Activated CD4-positive, CD25-positive, alpha-beta regulatory T cell treated with anti-CD3 and anti-CD28 coated beads, Interleukin-2, amount 50 U/mL, for 16 hours (primary cell): ENCODE measurements around the gene NR1D2.
"Not testable (repeated sequence)": the region's sequence is repeated elsewhere in the genome, so short reads cannot be mapped to it uniquely, and the experiment has no call there.

Experiments
- DNase-seq: peaks from one replicate; pipeline ENCODE4 v3.0.0-alpha.2; 2020; ENCODE audit warnings: low read depth, low spot score

NR1D2 gene

DNA sequence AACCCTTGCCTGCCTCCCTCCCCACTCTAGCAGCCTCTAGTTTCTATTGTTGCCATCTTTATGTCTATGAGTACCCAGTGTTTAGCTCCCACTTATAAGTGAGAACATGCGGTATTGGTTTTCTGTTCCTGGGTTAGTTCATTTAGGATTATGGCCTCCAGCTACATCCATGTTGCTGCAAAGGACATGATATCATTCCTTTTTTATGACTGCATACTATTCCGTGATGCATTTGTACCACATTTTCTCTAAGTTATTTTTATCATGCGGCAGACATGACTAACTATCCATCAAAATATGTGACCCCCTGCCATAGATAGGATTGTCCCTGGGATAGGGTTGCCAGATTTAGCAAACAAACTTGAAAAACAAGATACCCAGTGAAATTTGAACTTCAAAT lies 58.4 kb downstream of the NR1D2 start:
- DNase-seq = no peak

DNA sequence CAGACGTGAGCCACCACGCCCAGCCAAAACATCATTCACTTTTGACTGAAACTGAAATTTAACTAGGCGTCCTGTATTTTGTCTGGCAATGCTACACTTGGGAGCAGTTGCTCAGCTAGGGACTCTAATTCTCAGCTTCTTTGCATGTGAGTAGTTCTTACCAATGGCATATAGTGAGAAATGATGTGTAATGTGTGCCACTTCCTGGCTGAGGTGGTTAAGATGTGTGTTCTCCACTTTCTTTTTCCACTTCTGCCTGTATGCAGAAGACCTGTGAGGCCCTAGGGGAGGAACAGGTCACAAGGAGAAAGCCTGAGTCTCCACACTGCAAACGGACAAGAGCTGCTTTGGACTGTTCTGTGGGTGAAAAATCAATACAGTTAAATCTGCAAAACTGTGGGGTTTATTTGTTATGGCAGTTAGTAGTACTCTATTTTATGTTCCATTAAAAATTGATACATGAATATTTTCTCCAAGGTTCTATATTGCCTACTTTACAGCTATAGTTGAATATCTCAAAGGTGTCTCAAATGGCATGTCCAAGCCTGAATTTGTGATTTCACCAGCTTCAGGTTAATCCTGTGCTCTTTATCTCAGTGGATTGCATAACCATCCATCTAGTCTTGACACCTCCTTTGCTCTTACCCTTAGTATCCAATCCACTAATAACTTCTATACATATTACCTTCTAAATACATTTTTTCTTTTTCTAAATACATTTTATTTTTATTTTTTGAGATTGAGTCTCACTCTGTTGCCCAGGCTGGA lies 59.3 kb downstream of the NR1D2 start:
- DNase-seq = no peak

DNA sequence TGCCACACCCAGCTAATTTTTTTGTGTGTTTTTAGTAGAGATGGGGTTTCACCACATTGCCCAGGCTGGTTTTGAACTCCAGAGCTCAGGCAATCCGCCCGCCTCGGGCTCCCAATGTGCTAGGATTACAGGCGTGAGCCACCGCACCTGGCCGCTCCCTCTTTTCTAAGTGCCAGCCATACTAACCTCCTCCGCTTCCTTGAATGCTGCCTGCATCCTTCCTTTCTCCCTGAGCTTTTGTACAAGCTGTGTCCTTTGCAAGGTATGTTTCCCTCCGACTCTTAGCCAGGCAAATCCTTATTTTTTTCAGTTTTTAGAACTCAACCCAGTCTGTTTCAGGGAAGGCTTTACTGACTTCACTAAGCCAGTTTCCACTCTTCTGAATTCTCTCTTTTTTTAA lies 60.6 kb downstream of the NR1D2 start:
- no peak for DNase-seq

DNA sequence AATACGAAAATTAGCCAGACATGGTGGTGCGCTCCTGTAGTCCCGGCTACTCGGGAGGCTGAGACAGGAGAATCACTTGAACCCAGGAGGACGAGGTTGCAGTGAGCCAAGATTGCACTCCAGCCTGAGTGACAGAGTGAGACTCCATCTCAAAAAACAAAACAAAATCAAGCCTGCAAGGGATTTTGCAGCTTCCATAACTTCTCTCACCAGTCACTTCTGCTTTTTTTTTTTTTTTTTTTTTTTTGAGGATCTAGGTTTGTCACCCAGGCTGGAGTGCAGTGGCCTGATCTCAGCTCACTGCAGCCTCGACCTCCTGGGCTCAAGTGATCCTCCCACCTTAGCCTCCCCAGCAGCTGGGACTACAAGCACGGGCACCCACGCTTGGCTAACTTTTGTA lies 65.7 kb downstream of the NR1D2 start:
- not testable (repeated sequence) for DNase-seq

DNA sequence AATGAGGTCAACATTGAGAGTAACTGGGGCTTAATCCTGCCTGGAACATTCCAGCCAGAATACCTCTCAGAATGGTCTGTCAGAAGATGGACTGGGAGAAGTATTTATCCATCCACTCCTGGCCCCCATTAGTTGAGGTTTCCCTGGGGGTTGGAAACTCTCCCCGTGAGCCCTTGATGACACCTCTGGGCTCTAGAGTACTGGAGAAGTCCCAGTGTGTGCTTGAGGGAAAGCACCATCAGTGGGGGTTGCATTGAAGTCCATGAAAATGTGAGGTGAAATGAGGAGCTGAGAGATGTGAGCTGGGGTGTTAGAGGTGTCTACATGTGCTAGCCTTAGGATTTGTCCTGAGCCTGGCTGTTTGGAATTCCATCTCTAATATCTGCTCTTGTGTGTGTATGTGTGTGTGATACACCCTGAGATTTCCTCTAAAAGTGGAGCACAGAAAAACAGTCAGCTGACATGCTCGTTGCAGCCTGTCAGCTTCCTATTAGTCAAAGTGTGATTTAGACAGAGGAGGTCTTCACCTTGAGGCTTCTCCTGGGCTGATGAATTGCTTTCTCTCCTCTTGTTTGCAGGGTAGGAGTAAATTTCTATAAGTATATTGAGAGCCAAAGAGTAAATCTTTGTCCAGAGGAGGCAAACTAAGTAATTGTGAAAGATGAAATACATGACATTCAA lies 67.6 kb downstream of the NR1D2 start:
- DNase-seq = no peak

DNA sequence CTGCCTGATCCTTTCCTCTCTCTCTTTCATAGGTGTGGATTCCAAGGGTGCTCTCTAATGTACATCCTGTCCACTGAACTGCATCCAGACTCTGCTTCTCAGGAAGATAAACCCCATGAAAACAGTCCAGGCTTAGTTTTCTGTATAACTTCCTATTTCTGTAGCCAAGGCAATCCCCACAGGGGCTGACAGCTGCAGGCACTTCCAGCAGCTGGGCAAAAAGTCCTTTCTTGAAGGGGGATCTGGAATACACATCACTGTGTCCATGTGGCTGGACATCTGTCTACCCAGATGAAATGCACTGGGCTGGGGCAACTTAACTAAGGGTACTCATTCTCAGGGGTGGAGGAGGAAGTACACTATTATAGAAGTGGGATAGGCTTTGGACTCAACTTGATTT lies 72.2 kb downstream of the NR1D2 start:
- no peak for DNase-seq

DNA sequence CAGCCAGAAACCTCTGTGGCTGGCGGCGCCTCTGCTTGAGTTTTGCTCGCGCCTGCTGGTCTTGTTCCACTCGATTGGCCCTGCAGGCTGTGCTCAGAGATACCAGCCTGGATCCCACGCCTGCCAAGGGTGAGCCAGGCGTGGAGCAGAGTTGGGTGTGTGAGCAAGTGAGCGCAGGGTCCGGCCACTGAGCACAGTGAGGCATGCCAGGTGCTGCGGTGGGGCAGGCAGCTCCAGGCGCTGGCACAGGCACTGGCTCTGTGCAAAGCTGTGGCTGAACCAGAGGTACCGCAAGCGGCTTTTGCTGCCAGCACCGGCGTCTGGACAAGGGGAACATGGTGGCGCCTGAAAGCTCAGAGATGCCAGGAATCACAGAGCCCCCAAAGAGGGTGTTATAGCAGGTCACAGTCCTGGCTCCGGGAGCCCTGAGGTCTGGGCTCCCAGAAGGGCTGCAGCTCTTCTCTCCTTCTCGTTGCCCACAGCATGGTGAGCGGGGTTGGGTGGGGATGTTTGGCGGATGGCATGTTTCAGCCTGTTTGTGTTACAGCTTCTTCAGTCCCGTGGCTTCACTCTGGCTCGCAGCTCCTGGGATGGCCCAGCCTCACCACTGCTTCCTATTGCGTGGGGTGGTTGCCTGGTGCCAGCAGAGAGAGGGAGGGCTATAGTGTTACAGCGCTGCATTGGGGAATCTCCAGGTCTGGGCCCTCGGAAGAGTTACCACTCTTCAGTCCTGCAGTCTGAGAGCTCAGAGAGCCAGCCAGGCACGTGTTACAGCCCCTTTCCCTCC lies 73.9 kb downstream of the NR1D2 start:
- no peak for DNase-seq

DNA sequence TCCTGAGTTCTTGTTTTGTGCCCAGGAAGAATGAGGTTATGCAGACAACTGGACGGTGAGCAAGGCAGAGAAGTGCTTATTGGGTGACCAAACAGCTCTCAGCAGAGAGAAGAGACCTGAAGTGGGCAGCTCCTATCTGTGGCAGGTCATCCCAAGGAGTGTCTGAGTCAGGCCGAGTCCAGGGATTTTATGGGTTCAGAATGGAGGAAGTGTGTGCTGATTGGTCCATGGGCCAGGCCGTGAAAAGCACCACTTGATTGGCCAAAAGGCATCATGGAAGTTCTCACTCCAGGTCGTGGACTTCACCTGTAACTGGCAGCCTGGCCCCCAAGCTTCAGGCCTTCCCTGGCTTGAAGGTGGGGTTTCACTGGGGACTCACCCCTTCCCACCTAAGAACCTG lies 74.5 kb downstream of the NR1D2 start:
- no peak for DNase-seq

DNA sequence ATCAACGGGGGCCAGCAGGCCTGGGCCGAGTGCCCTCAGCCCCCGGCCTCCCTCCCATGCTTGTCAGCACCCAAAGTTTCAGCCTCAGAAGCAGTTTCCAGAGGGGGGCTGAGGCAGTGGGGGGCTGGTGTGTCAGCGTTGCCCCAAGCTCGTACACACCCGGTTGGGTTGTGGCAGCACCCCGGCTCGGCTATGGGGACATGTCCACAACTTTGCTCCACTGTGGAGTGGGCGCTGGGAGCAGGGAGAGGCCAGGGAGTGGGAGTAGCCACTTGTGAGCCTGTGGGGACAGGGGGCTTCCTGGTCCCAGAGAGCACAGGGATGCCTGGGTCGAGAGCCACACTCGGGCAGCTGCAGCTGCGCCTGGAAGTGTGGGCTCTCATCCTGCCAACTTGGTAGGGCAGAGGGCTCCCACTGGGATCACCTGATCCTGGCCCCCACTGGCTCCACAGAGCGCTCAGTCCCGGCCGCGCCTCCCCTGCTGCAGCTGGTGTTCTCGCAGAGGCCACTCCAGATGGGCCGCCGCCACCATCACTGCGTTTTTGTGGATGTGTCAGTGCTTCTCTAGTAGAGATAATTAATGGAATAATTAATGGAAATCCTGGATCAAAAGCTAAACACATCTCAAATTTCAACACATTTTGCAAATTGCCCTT lies 75.1 kb downstream of the NR1D2 start:
- no peak for DNase-seq

DNA sequence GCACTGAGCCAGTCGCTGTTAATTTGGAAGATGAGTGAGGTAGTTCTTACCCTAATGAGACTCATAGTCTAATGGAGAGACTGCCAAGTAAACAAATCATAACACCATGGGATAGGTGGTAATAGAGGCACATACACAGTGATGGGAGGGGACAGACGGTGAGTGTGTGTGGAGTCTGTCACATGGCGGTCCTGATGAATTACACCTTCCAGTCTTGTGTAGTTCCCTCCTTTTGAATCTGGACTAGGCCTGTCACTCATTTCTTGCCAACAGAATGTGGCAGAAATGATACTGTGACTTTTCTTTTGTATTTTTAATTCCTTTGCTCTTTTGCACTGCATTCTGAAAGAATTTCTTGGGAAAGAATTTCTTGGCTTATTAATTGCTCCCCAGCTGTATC lies 78.1 kb downstream of the NR1D2 start:
- DNase-seq = no peak

DNA sequence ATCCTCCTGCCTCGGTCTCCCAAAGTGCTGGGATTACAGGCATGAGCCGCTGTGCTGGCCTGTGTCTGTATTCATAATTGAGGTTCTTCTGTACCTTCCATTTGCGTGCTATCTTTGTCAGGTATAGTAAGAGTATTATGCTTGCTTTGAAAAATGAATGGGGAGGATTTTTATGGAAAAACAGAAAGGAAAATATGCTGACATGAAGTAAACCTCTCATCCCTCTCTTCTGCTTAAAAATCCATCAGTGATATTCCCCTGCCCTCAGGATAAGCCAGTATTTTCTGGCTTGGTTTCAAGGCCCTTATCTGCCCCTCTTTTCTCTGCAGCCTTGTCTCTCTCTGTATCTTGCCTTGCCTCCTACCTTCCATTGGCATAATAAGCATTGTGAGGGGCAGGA lies 80.7 kb downstream of the NR1D2 start:
- DNase-seq = no peak

DNA sequence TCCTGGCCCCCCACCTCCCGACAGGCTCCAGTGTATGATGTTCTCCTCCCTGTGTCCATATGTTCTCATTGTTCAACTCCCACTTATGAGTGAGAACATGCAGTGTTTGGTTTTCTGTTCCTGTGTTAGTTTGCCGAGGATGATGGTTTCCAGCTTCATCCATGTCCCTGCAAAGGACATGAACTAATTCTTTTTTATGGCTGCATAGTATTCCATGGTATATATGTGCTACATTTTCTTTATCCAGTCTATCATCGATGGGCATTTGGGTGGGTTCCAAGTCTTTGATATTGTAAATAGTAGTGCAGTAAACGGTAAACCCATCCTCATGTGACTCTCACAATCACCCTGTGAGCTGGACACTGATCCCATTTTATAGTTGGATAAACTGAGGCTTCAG lies 81.6 kb downstream of the NR1D2 start:
- not testable (repeated sequence) for DNase-seq

DNA sequence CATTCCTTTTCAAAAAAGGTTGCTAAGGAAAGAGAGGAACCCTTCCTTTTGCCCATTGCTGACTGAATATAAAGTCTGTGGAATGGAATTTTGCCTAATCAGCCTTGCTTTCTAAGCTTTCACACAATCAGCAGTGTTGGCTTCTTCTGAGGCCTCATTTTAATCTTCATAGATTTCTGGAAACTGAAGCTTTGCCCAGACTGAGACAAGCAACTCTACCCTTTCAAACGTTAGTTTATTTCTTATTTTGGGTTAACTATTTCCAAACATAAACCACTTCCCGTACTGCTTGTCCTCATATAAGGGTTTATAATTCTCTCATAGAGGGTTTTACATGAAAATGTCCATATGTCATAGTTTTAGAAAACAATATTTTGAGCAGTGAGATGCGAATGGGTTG lies 82.9 kb downstream of the NR1D2 start:
- no peak for DNase-seq
